Measurements from ENCODE around the gene TUBB3.

TUBB3 gene

GRCh38 chr16:89938175-89938885 lies 15.2 kb downstream of the TUBB3 start:
- DNase-seq (ENCODE audit: low spot score) = no peak

- no peak for DNase-seq (ENCODE audit: low spot score)
Observed at GRCh38 chr16:89944773-89945172, 21.6 kb downstream of the TUBB3 start.

GRCh38 chr16:89945654-89946053 lies 22.5 kb downstream of the TUBB3 start:
- DNase-seq (ENCODE audit: low spot score) = no peak

GRCh38 chr16:89946515-89946914 lies 23.4 kb downstream of the TUBB3 start:
- no peak for DNase-seq (ENCODE audit: low spot score)

GRCh38 chr16:89949121-89949742 lies 26.1 kb downstream of the TUBB3 start:
- peak; percentile 72 for DNase-seq (ENCODE audit: low spot score)

GRCh38 chr16:89949756-89950155 lies 26.6 kb downstream of the TUBB3 start:
- DNase-seq (ENCODE audit: low spot score) = no peak

- no peak for DNase-seq (ENCODE audit: low spot score)
Observed at GRCh38 chr16:89951509-89951908, 28.4 kb downstream of the TUBB3 start.

- DNase-seq (ENCODE audit: low spot score) = no peak
Observed at GRCh38 chr16:89952049-89952448, 28.9 kb downstream of the TUBB3 start.

GRCh38 chr16:89952551-89952950 lies 29.4 kb downstream of the TUBB3 start:
- DNase-seq (ENCODE audit: low spot score) = no peak

- DNase-seq (ENCODE audit: low spot score) = no peak
Observed at GRCh38 chr16:89953671-89954406, 30.7 kb downstream of the TUBB3 start.

GRCh38 chr16:89954462-89954861 lies 31.3 kb downstream of the TUBB3 start:
- DNase-seq (ENCODE audit: low spot score) = no peak

GRCh38 chr16:89955001-89955685 lies 32.0 kb downstream of the TUBB3 start:
- DNase-seq (ENCODE audit: low spot score) = no peak

- no peak for DNase-seq (ENCODE audit: low spot score)
Observed at GRCh38 chr16:89956505-89957215, 33.5 kb downstream of the TUBB3 start.

GRCh38 chr16:89957216-89957785 lies 34.2 kb downstream of the TUBB3 start:
- no peak for DNase-seq (ENCODE audit: low spot score)

GRCh38 chr16:89958068-89958467 lies 34.9 kb downstream of the TUBB3 start:
- peak; percentile 61 for DNase-seq (ENCODE audit: low spot score)

GRCh38 chr16:89958596-89958995 lies 35.5 kb downstream of the TUBB3 start:
- DNase-seq (ENCODE audit: low spot score) = no peak

- DNase-seq (ENCODE audit: low spot score) = no peak
Observed at GRCh38 chr16:89960966-89961365, 37.8 kb downstream of the TUBB3 start.

- no peak for DNase-seq (ENCODE audit: low spot score)
Observed at GRCh38 chr16:89961920-89962319, 38.8 kb downstream of the TUBB3 start.

- no peak for DNase-seq (ENCODE audit: low spot score)
Observed at GRCh38 chr16:89962754-89963498, 39.8 kb downstream of the TUBB3 start.

GRCh38 chr16:89964201-89964600 lies 41.1 kb downstream of the TUBB3 start:
- no peak for DNase-seq (ENCODE audit: low spot score)

Measured in D341Med (cell line).